Measurements from ENCODE around the gene GABPB1.

The GABPB1 gene

DNA sequence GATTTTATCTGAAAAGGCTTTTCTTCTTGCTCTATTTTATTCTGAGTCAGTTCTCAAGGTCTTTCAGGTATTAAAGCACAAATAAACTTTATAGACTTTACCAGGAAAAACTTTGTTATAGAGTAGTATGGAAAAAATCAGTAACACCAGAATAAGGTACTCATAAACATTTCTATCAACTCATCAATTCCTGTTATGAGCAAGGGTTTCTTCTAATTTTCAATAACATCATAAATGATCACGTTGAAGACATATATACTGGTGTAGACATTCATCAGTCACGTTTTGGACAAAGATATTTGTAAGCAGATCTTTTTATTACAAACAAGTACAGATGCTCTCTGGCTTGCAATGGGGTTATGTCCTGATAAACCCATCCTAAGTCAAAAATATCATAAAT lies 79.9 kb downstream of the GABPB1 start:
- no peak for DNase-seq

DNA sequence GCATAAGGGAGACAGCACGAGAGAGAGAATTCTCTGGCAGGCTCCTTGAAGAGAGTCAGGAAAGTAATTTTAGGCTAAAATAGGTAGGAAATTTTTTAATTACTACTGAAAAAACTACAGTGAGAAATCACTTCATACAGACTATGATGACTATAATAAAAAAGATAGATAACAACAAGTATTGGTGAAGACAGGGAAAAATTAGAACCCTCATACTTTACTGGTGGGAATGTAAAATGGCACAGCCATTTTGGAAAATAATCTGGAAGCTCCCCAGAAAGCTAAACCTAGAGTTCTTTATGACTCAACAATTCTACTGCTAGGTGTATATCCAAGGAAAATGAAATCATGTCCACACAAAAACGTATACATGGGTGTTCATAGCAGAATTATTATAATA lies 87.4 kb downstream of the GABPB1 start:
- no peak for DNase-seq

DNA sequence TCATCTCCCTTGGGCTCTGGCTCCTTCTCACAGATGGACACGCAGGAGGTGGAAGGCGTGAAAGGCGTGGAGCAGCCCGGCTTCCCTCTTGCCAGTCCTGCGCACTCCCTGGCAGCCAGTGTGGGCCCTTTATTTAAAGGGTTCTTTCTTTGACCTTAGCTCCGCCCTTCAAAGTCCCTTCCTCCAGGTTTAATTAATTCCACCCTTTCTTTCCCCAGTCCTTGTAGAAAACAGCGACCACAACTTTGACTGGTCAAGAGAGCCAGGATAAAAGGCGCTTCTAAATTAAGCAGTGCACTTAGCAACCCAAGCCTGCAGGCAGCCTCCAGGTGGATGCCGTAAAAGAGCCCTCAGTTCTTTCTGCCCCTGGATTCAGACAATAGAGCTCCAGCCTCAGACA lies 89.4 kb downstream of the GABPB1 start, which contains the start of gene HDC:
Gene HDC (minus strand): TSS at position 107 of the 400 bp plus-strand sequence. CDS start 103 bp downstream, at position 4.
- no peak for DNase-seq

DNA sequence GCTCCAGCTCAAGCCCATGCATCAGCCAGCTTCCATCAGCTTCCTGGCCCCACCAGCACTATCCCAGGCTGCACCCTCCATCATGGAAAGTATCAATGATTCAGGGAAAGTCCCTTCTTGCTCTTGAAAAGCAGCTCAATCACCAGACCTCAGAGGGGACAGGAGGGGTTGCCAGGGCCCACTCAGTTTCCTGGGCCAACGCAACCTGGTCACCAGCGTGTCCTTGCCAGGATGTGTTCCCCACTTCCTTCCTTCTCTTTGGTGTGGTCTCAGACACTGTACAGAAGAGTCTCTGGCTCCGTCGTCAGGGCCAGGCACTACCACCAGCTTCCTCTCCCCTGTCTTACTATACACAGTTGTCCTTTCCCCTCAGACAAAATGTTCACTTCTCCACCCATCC lies 92.5 kb downstream of the GABPB1 start:
- no peak for DNase-seq

DNA sequence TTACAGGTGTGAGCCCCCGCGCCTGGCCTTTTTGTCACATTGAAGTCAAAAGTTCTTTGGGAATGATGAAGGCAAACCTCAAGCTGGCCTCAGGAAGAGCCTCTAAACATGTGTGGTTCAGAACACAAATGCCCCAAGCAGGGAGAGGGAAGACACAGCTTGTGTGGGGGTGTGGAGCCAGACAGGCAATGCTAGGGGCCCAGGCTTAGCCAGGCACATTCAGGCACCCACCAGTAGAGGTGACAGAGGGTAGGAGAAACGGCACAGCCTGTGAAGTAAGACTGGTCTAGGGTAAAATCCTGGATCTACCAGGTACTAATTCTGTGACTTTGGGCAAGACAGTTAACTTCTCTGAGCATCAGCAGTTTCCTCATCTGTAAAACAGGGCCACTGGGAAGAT lies 93.0 kb downstream of the GABPB1 start:
- no peak for DNase-seq

DNA sequence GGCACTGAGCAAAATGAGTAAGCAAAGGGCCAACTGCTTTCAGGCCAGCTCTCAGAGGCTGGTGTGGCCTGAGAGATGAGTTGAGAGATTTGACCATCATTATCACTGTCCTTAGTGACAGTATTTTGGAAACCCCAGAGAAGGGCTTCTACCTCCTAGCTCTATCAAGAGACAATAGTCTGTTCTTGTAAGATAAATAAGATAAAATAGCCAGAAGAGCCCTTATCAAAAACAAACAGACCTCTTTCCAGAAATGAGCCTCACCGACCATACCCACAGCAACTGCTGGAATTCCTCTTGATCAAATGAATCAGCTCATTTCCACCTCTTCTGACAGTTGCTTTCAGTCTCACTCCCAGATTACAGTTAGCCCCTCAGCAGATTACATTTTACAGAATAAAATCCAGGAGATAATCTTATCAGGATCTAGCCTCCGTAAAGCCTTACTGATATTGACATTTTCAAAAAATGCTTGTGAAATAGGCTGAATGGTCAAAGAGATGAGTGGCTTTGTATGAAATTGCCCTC lies 94.0 kb downstream of the GABPB1 start:
- DNase-seq: no peak

DNA sequence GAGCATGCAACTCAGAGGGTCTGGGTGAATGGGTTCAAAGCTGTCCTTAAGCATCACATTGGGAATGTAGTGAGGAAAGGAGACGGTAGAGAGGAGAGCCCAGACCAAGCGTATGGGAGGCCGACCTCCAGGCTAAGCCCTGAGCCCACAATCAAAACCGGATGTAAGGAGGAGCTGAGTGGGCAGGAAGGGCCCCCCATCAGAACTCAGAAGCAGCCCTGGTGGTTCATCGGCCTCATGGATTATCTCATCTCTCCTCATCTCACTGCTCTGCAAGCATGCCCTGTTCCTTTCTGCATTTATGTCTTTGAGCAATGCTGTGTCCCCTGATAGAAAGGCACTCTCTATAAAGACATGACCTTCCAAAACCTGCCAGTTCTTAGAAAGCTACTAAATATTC lies 95.7 kb downstream of the GABPB1 start:
- DNase-seq: no peak

DNA sequence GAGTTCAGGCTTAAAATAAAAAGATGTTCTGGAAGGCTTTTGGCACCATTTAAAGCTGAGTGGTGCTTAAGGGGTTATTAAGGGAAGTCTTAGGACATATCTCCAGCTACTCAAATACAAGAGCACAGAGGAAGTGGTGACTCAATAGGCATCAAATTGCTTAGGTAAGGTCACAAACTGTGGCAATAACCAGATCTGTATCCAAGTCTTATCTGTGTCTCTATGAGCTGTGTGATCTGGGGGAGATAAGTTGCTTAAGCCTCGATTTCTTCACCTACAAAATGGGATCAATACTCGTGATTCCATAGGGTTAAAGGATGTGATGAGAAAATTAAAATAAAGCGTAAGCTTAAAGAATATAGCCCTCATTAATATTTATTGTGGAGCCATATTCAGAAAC lies 97.1 kb downstream of the GABPB1 start:
- DNase-seq: no peak

DNA sequence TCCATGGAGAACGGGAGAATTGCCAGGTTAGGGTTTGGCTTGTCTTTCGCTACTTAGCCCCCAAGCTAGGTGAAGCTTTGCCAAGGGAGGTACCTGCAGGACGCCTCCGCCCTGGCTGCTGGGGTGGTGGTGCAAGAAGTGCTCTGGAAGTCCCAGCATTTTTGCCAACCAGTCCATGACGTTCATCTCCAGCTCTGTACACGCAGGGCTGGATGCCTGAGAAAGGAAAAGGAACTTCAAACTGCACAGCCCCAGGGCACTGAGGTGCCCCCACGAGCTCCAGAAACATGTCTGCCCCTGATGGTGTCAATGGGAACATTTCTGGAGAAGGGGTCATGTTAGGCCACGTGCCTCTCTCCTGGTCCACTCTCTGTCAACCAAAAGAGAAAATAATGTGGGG lies 97.7 kb downstream of the GABPB1 start:
- DNase-seq: no peak

DNA sequence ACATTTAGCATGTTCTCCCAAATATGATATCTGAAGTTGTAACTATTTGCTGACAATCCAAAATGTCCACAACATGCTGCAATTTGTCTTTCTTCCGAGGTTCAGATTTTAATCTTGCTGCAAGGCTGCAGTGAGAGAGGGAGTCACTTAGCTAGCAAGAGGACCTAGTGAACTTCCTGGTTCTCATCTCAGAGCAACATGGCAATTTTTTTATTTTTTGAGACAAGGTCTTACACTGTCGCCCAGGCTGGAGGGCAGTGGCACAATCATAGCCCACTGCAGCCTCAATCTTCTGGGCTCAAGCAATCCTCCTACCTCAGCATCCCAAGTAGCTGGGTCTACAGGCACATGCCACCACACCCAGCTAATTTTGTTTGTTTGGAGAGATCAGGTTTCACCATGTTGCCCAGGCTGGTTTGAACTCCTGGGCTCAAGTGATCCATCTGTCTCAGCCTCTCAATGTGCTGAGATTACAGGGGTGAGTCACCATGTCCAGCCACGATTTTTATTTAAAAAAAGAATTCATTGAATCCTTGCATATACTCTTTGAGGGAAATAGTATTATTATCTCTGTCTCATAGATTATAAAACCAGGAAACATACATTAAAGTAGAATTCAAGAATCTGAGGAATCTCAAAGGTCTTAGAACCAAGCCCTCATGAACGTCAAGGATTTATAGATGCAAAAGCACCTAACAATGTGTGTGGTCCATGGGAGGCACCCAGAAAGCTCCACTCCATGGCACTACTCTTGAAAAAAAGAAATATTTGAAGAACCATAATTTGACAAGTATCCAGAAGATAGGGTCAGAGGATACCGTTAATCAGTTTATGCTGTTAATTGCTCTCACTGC lies 98.6 kb downstream of the GABPB1 start:
- DNase-seq: no peak

DNA sequence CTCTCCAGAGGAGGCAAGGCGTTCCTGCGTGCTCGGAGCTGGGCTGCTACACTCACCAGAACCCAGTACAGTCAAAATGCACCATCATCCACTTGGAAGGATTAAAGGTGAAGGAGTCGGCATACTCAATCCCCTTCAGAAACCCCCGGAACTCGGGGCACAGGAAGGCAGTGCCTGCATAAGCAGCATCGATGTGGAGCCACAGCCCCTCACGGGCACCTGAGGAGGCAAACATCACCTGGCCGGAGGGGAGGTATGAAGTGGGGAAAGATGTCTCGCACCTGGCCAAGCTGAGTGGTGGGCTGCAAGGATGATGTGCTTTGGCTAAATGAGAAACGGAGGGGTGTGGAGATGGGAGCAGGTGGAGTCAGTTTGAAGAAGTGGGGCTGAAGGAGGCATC lies 102.4 kb downstream of the GABPB1 start:
- DNase-seq: no peak

DNA sequence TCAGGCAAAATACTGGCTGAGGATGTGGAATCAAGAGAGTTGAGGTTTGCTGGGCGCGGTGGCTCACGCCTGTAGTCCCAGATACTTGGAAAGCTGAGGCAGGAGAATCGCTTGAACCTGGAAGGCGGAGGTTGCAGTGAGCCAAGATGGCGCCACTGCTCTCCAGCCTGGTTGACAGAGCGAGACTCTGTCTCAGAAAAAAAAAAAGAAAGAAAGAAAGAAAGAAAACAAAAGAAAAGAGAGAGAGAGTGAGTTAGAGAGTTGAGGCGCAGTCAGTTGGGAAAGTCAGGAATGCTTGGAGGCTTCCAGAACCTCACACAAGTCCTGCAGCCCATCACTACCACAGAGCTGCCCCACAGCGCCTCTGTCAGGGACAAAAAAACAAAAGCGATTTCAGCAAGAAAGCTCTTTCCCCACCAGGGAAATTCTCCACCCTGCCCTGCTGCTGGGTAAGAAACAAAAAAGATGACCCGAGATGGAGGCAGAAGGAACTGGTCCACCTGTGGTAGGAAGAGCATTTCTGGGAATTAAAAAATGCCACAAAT lies 103.3 kb downstream of the GABPB1 start:
- DNase-seq: no peak

DNA sequence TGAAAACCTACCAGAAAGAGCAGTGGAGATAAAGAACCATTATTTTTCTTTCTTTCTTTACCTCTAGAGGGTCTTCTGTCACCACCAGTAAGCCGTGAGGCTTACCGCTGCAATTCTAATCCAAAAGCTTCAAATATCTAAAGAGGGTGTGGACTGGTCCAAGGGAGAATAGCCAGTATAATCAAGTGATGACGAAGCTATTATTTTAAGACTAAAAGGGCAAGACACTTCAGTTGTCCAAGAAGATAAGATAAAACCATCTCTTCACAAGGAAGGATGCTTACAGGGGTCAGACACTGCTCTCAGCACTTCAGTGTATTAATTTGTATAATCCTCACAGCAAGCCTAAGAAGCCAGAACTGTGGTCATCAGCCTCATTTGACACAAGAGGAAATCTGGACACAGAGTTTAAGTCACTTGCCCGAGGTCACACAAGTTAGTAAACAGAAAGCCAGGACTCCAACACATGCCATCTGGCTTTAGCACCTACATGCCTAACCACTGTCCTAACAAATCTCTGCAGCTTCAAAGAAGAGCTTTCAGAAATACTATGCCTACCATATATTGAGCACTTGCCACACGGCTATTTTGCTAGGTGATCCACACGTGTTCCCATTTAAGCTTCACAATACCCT lies 104.1 kb downstream of the GABPB1 start:
- no peak for DNase-seq

DNA sequence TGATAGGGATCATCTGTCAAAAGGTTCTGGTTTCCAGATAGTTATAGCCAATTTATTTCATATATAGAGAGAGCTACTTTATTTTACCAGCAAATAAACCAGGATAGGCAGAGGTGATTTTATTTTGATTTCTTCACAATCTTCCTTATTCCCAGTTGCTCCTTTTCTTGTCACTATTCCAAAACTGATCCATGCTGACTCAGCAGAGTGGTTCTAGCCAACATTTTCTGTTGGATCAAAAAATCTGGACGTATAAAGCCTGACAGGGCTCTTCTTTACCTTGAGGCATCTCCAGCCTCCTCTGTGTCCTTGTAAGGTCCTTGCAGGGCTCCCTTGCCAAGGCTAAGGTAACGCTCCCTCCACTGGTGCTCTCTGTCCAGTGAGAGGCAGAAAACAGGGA lies 105.3 kb downstream of the GABPB1 start:
- DNase-seq: no peak

DNA sequence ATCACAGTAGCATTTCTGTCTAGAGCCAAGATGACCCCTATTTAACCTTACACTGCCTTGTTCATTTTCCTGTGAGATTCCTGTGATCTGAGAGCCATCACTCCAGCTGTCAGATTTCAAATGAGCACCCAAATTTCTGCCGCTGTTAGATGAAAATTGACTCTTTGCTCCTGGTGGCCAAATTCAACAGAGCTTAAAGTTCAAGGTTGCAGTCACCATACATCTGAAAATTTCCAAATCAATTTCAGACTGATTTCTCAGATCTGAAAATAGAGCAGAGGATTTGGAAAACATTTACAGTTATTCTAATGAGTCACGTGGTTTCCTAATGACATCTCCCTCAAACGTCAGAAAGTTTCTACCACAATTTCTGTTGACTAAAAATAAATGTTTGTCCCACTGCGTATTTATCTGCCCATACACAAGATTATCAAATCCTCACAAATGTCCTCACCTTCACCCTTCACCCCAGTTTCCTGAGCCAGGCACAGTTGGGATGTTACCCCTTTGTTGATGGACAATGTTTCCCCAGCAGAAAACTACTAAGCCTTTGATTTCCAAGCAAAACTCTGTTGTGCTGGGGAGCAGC lies 105.9 kb downstream of the GABPB1 start:
- no peak for DNase-seq

DNA sequence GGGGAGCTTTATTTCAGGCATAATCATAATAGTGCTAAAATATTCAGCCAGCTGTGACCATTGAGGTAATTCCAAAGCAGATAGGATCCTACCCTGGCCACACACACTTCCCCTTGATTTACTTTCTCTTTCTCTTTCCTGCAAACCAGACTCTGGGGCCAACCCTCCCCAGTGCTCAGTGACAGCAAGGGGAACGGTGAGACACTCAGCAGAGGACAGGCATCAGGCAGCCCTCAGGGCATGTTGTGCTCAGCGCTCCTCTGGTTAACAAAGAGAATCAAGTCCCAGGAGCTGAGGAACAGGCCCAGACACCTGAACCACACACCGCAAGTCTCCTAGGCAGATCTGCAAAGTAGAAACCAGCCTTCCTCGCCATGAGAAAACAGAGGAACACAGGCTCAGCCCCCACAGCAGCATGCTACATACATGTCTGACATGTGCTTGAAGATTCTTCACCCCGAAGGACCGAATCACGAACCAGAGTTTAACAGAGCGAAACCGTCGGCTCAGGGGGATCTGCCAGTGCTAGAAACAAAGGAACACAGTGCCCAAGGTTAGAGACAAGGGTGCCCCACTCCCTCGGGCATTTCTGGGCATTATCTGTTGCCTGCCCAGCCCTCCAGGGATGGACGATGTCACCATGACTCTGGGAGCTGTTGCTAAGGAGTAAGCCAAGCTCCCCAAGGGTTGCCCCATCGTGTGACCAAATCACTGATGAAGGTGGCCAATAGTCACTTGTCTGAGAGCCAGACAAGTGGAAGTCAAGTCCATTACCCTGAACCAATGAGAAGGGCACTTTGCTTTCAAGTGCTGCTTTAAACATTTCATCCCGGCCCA lies 107.0 kb downstream of the GABPB1 start:
- peak; percentile 12 for DNase-seq

DNA sequence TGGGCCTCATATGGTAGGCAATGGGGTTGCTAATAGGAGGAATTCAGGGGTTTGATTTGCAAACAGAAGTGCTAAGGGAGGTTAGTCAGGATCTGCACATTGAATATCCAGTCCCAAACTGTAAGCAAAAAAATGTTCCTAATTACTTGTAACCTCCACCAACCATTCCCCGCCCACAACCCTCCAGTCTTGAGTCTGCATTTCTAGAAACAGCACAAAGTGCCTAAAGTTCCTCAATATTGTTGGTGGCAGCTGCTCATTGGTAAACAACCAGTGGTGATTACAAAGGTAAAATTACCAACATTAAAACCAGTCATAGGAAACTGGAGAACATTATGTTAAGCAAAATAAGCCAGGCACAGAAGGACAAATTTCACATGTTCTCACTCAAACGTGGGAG lies 108.4 kb downstream of the GABPB1 start:
- DNase-seq: no peak

DNA sequence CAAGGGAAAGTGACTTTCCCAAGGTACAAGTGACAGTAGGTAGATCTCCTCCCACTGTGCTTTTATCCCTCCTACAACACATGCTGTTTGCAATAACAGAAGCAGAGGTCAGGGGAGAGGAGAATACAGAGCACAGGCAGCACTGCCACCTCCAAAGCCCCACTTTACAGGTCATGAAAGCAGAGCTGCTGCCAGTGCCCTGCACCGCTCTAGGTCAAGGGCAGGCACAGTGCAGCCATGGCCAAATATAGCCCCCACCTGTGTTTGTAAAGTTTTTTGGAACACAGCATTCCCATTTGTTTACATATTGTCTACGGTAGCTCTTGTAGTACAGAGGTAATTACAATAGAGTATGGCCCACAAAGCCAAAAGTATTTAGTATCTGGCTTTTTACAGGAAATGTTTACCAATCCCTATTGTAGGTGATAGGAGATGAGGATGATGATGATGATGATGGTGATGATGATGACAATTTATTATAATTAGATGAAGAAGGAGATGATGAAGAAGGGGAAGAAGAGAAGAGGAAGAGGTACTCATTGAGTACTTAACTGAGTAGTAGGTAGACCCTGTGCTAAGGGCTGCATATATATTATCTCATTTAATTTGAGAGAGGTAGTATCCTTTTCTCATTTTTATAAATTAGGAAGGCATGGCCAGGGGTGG lies 109.9 kb downstream of the GABPB1 start:
- no peak for DNase-seq

DNA sequence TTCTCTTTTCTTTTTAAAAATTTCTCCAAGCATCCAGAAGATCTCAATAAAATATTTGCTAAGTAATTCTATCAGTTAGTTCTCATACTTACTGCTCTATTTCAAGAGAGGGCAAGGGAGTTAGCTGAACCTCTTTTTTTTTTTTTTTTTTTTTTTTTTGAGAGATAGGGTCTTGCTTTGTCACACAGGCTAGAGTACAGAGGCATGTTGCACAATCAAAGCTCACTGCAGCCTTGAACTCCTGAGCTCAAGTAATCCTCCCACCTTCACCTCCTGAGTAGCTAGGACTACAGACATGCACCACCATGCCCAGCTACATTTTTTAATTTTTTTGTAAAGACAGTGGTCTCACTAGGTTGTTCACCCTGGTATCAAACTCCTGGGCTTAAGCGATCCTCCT lies 110.8 kb downstream of the GABPB1 start:
- DNase-seq: no peak

DNA sequence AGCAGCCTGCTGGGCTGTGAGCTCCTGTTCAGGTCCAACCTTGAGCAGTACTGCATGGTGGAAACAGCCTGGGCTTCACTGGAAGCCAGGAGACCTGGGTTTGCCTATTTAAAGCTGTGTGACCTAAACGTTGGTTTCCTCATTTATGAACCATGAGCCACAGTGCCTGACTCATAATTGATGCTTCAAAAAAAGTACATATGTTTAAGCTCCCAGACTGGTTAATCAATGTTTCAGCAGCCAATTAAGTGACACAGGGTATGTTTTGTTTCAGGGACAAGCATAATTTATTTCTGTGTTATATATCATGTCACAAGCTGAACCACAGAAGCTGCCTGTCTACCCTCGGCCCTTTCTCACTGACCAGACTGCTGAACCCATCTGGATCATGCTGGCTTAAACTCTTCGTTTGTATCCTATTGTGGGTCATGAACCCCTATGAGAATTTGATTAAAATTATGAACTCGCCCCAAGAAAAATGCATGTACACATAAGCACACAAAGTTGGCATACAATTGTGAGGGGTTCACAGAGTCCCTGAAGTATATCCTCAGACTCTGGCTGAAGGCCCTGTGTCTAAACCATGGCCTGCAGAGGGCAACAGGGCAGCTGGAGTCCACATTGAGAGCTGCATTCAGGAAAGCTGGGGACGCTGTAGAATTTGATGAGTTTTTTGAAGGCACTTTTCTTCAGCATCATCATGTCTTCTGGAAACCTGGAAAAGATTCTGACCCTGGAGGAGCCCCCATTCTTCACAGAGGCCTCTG lies 113.1 kb downstream of the GABPB1 start:
- no peak for DNase-seq

DNA sequence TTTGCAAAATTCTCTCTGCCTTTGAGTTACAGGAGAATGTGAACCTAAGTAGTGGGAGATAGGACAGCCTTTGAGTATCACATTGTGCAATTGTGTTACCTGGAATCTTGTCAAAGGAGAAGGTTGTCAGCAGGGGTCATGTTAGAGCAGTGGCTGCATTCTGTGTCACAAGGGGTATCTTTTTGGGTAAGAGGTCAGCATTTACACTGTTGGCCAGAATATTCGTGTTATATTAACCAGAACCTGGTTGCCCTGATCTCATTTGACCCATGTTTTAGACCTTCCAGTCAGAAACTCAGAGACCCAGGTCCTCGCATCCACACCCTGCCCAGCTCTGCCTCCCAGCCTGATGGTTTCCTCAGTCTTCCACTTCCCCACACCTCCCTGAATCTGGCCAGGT lies 116.7 kb downstream of the GABPB1 start:
- no peak for DNase-seq

All from activated effector memory CD4-positive, alpha-beta T cell treated with Interleukin-2 at 50 U/mL for 16 hours (primary cell).